CD4-positive, CD25-positive, alpha-beta regulatory T cell (primary cell): Measurements from ENCODE around the gene C11orf65. TPM values are rescaled to one million over a fixed set of nuclear protein-coding genes. Genes with fewer than 3 reads are reported as not detected.

Experiments
- ATAC-seq, 2 donors: fragments of 150-1000 bp; cut with Tn5 transposase; one replicate each; pipeline ENCODE4 v1.10.0; 2021; ENCODE audit warnings: low read depth in 2 of 2, moderate number of reproducible peaks in 2 of 2, moderate library complexity in 1 of 2
- DNase-seq, 3 donors: peaks; one replicate each; pipeline versions ENCODE4 v3.0.0 to v3.0.0-alpha.2; 2012 to 2022; ENCODE audit warnings: mixed read lengths in 1 of 3
- H3K27ac ChIP-seq: one replicate; pipeline ENCODE4 v1.7.0; 2013; ENCODE audit warnings: mild to moderate bottlenecking, low read length; ENCODE audit not compliant: insufficient read depth, poor library complexity, severe bottlenecking
- H3K27me3 ChIP-seq: one replicate; pipeline ENCODE4 v1.7.0; 2013; ENCODE audit warnings: low read length; ENCODE audit not compliant: control insufficient read depth, insufficient read depth
- H3K36me3 ChIP-seq: one replicate; pipeline ENCODE4 v1.7.0; 2013; ENCODE audit warnings: mild to moderate bottlenecking, low read length, moderate library complexity; ENCODE audit not compliant: control insufficient read depth, insufficient read depth
- H3K4me1 ChIP-seq: 2 replicates; pipeline ENCODE4 v1.7.0; 2013; ENCODE audit warnings: mild to moderate bottlenecking, low read length; ENCODE audit not compliant: insufficient read depth, control insufficient read depth, poor library complexity, severe bottlenecking
- H3K4me3 ChIP-seq: one replicate; pipeline ENCODE4 v1.7.0; 2013; ENCODE audit warnings: low read depth, mild to moderate bottlenecking, low read length, moderate library complexity
- H3K9me3 ChIP-seq, 2 experiments: 1 replicate in 1 of 2; 2 replicates in 1 of 2; pipeline ENCODE4 v1.7.0; 2013; ENCODE audit warnings: low read length in 2 of 2, mild to moderate bottlenecking in 1 of 2, moderate library complexity in 1 of 2; ENCODE audit not compliant: control insufficient read depth in 2 of 2
- H3K27ac Mint-ChIP-seq, 3 donors: one replicate each; pipeline ENCODE4 v1.8.0; 2020 to 2022; ENCODE audit warnings: mild to moderate bottlenecking in 3 of 3, mixed read lengths in 3 of 3, moderate library complexity in 2 of 3
- H3K27me3 Mint-ChIP-seq: one replicate; pipeline ENCODE4 v1.8.0; 2022; ENCODE audit warnings: mild to moderate bottlenecking, mixed read lengths
- H3K36me3 Mint-ChIP-seq: one replicate; pipeline ENCODE4 v1.8.0; 2020; ENCODE audit warnings: mixed read lengths
- H3K4me1 Mint-ChIP-seq, 4 donors: one replicate each; pipeline ENCODE4 v1.8.0; 2020 to 2022; ENCODE audit warnings: mixed read lengths in 4 of 4, mild to moderate bottlenecking in 1 of 4
- H3K4me3 Mint-ChIP-seq, 4 donors: one replicate each; pipeline ENCODE4 v1.8.0; 2020 to 2022; ENCODE audit warnings: mild to moderate bottlenecking in 4 of 4, mixed read lengths in 4 of 4, moderate library complexity in 3 of 4
- H3K9me3 Mint-ChIP-seq, 7 donors: one replicate each; pipeline ENCODE4 v1.8.0; 2020 to 2022; ENCODE audit warnings: mixed read lengths in 7 of 7, mild to moderate bottlenecking in 3 of 7, moderate library complexity in 2 of 7
- polyA plus RNA-seq, 4 donors: library from polyadenylated mRNA; unstranded; fragments of 300-500 nt; fragmentation: Illumina TruSeq; gene quantifications; one replicate each; pipeline ENCODE4 v1.2.3, GENCODE V29; 2021
- total RNA-seq: library from RNA; stranded (reverse); gene quantifications from one replicate; pipeline ENCODE4 v1.2.3, GENCODE V29; 2022

Gene C11orf65
- total and polyA plus RNA-seq, 5 donors from 2014 or later: 0.37 to 1.4 (median 0.56) TPM

- no peaks in the 10 kb centered on the region for H3K9me3 ChIP-seq
- no peaks in the 10 kb centered on the region for H3K27me3 ChIP-seq
- peaks cover 7% of the 10 kb centered on the region for H3K4me1 ChIP-seq
- ATAC-seq (no peak), DNase-seq (no peak)
- Mint-ChIP-seq H3K27me3 (no peaks in the 10 kb centered on the region), H3K4me3 (peak overlapping the region; percentile 31 to 87 (median 74)), H3K27ac (peak overlapping the region in 2 of 3 donors; percentile 14 to 63), H3K36me3 (no peaks in the 10 kb centered on the region), H3K4me1 (peaks cover 12 to 28% (median 16%) of the 10 kb centered on the region in 4 donors), H3K9me3 (no peaks in the 10 kb centered on the region)
- H3K36me3 ChIP-seq: no peaks in the 10 kb centered on the region
- no peak overlapping the region for H3K4me3 ChIP-seq
- no peak overlapping the region for H3K27ac ChIP-seq
Measured at GRCh38 chr11:108500169-108500568, 32.8 kb upstream of the C11orf65 start.

DNA sequence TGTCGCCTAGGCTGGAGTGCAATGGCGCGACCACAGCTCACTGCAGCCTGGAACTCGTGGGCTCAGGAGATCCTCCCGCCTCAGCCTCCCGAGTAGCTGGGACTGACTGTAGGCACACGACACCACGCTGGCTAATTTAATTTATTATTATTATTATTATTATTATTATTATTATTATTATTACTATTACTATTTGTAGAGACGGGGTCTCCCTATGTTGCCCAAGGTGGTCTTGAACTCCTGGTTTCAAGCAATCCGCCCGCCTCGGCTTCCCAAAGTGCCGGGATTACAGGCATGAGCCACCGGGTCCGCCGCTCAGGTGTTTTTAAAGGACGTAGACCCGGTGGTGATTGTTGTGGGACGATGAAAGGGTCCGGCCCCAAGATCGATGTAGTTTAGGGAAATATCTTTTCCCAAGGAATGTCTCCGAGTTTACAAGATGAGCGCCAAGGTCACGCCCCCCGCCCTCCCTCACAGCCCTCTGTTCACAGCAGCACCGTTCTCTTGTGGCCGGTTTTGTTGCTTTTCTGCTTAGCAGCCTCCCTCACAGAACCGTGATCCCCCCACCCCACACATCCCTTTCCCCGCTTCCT, 31.6 kb upstream of the C11orf65 start:
- H3K4me3 Mint-ChIP-seq: peak overlapping the region; percentile 84 to 92 (median 88)
- Histone ChIP-seq H3K36me3 (no peaks in the 10 kb centered on the region), H3K9me3 (no peaks in the 10 kb centered on the region), H3K4me1 (peaks cover 7% of the 10 kb centered on the region), H3K4me3 (no peak overlapping the region), H3K27ac (peak overlapping the region; percentile 85), H3K27me3 (no peaks in the 10 kb centered on the region)
- no peaks in the 10 kb centered on the region for H3K9me3 Mint-ChIP-seq
- H3K36me3 Mint-ChIP-seq: no peaks in the 10 kb centered on the region
- peaks cover 12 to 40% (median 26%) of the 10 kb centered on the region in 4 donors for H3K4me1 Mint-ChIP-seq
- peak overlapping the region; percentile 52 to 94 (median 88) for H3K27ac Mint-ChIP-seq
- no peaks in the 10 kb centered on the region for H3K27me3 Mint-ChIP-seq
- ATAC-seq (no peak), DNase-seq (no peak)

- no peaks in the 10 kb centered on the region for H3K9me3 Mint-ChIP-seq
Measured at GRCh38 chr11:108498046-108498815, 30.9 kb upstream of the C11orf65 start, which contains the start of gene POGLUT3. Gene POGLUT3 (minus strand): TSS chr11:108498384. CDS start chr11:108498366, 18 bp downstream.

GRCh38 chr11:108497317-108498045, 30.2 kb upstream of the C11orf65 start:
- Mint-ChIP-seq H3K4me3 (peak overlapping the region; percentile 95 to 100 (median 100)), H3K27ac (peak overlapping the region; percentile 99 to 100 (median 99)), H3K27me3 (no peaks in the 10 kb centered on the region), H3K4me1 (peaks cover 12 to 41% (median 28%) of the 10 kb centered on the region in 4 donors), H3K9me3 (no peaks in the 10 kb centered on the region), H3K36me3 (no peaks in the 10 kb centered on the region)
- H3K4me1 ChIP-seq: peaks cover 7% of the 10 kb centered on the region
- H3K27ac ChIP-seq: peak overlapping the region; percentile 85
- H3K9me3 ChIP-seq: no peaks in the 10 kb centered on the region
- no peaks in the 10 kb centered on the region for H3K27me3 ChIP-seq
- ATAC-seq (peak; percentile 76 to 80), DNase-seq (peak; percentile 67 to 87 (median 76))
- H3K4me3 ChIP-seq: peak overlapping the region; percentile 81
- H3K36me3 ChIP-seq: no peaks in the 10 kb centered on the region

More at GRCh38 chr11:108498046-108498815, 30.9 kb upstream of the C11orf65 start, which contains the start of gene POGLUT3:
- H3K4me1 ChIP-seq: peaks cover 7% of the 10 kb centered on the region
- Mint-ChIP-seq H3K4me3 (peak within 1 kb of the TSS; percentile 95 to 100 (median 100)), H3K27me3 (no peaks in the 10 kb centered on the region), H3K4me1 (peaks cover 12 to 41% (median 28%) of the 10 kb centered on the region in 4 donors), H3K36me3 (no peaks in the 10 kb centered on the region), H3K27ac (peak within 1 kb of the TSS; percentile 99 to 100 (median 99))
- peak within 1 kb of the TSS; percentile 81 for H3K4me3 ChIP-seq
- DNase-seq (peak; percentile 37 to 65 (median 45)), ATAC-seq (peak; percentile 38 to 44)
- H3K9me3 ChIP-seq: no peaks in the 10 kb centered on the region
- H3K36me3 ChIP-seq: no peaks in the 10 kb centered on the region
- no peaks in the 10 kb centered on the region for H3K27me3 ChIP-seq
- peak within 1 kb of the TSS; percentile 85 for H3K27ac ChIP-seq

DNA sequence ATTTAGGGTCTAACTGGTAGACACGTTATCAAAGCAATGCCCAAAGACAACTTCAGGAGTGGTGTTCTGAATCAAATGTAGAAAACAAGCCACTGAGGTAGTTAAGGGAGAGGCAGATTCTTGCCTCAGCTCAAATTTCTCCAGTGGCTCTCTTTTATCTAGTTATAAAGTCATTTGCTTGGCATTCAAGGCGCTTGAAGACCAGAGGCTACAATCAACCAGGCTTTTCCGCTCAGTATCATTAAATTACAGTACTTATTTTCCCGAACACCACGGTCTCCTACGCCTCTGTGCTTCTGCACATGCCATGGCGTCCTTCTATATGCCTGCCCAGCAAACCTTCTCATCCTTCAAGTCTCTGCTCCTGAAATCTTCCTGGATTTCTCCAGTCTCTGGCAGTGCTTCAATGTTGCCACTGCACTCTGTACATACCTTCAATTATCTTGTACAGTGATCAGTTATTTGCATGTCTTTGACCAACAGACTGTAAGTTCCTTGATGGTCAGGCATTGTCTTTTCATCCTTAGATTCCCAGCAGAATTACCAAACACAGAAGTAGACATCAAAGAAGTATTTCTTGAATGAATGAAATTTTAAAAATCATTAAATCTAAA, 29.4 kb upstream of the C11orf65 start:
- no peaks in the 10 kb centered on the region for H3K9me3 ChIP-seq
- H3K27me3 ChIP-seq: no peaks in the 10 kb centered on the region
- no peaks in the 10 kb centered on the region for H3K36me3 ChIP-seq
- peak overlapping the region; percentile 81 for H3K4me3 ChIP-seq
- H3K4me1 ChIP-seq: peaks cover 7% of the 10 kb centered on the region
- H3K4me1 Mint-ChIP-seq: peaks cover 15 to 46% (median 31%) of the 10 kb centered on the region in 4 donors
- H3K27ac Mint-ChIP-seq: peak overlapping the region; percentile 99 to 100 (median 99)
- no peaks in the 10 kb centered on the region for H3K9me3 Mint-ChIP-seq
- H3K27me3 Mint-ChIP-seq: no peaks in the 10 kb centered on the region
- peak overlapping the region; percentile 95 to 100 (median 100) for H3K4me3 Mint-ChIP-seq
- peak overlapping the region; percentile 85 for H3K27ac ChIP-seq
- DNase-seq (peak in 1 of 3 donors; percentile 12), ATAC-seq (no peak)
- no peaks in the 10 kb centered on the region for H3K36me3 Mint-ChIP-seq

DNA sequence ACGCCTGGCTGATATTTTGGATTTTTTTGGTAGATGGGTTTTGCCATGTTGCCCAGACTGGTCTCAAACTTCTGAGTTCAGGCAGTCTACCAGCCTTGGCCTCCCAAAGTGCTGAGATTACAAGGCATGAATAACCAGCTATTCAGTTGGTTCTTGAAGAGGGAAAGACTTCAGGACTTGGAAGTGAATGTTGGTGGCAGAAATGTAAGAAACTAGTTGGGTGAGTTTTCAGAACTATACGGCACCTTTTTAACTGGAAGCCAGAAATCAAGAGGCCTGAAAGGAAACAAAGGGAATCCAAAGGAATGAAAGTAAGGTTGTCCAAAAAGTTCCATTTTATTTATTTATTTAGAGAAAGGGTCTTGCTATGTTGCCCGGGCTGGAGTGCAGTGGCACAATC, 28.0 kb upstream of the C11orf65 start:
- H3K4me3 ChIP-seq: no peak overlapping the region
- Mint-ChIP-seq H3K4me1 (peaks cover 20 to 46% (median 31%) of the 10 kb centered on the region in 4 donors), H3K36me3 (no peaks in the 10 kb centered on the region), H3K27me3 (no peaks in the 10 kb centered on the region), H3K9me3 (no peaks in the 10 kb centered on the region), H3K4me3 (peak overlapping the region in 2 of 4 donors; percentile 19 to 53), H3K27ac (peak overlapping the region; percentile 11 to 33 (median 20))
- no peaks in the 10 kb centered on the region for H3K27me3 ChIP-seq
- H3K4me1 ChIP-seq: peaks cover 7% of the 10 kb centered on the region
- DNase-seq (no peak), ATAC-seq (no peak)
- no peak overlapping the region for H3K27ac ChIP-seq
- no peaks in the 10 kb centered on the region for H3K9me3 ChIP-seq
- no peaks in the 10 kb centered on the region for H3K36me3 ChIP-seq

- Histone ChIP-seq H3K4me1 (peaks cover 7% of the 10 kb centered on the region), H3K27ac (no peak overlapping the region), H3K9me3 (no peaks in the 10 kb centered on the region), H3K27me3 (no peaks in the 10 kb centered on the region), H3K4me3 (no peak overlapping the region), H3K36me3 (peaks cover 6% of the 10 kb centered on the region)
- Mint-ChIP-seq H3K4me3 (peak overlapping the region in 2 of 4 donors; percentile 1 to 19), H3K4me1 (peaks cover 20 to 42% (median 31%) of the 10 kb centered on the region in 4 donors), H3K36me3 (peaks cover 3% of the 10 kb centered on the region), H3K27ac (peak overlapping the region in 2 of 3 donors; percentile 33 to 85), H3K27me3 (no peaks in the 10 kb centered on the region), H3K9me3 (no peaks in the 10 kb centered on the region)
- ATAC-seq: no peak
- DNase-seq: no peak
Measured at GRCh38 chr11:108494182-108494581, 26.9 kb upstream of the C11orf65 start.
